IMR-90 (cell line): ENCODE data around the gene DIAPH2. TPM values are rescaled to one million over a fixed set of nuclear protein-coding genes. Genes with fewer than 3 reads are reported as not detected.

Source experiments
- ATAC-seq: fragments of 200-7000 bp; cut with Tn5 transposase; 2 replicates; pipeline ENCODE4 v1.9.1; 2020; ENCODE audit warnings: low read depth, mild to moderate bottlenecking, moderate library complexity
- BruUV-seq: library from RNA; stranded (reverse); fragments of 400-500 nt; replicated peaks from 2 replicates; lab custom pipeline; 2021; lab: Mats Ljungman, UMichigan
- CTCF ChIA-PET: fragments of 300-600 bp; formaldehyde crosslinking; extraction: SDS; loops from one replicate; lab custom pipeline; 2021; ENCODE audit warnings: antibody characterized with exemption; lab: Yijun Ruan, JAX
- POLR2A ChIA-PET: fragments of 300-600 bp; sonication (Branson Sonifier 250); formaldehyde crosslinking; loops from one replicate; lab custom pipeline; 2022; ENCODE audit warnings: antibody characterized with exemption; ENCODE audit not compliant: unreplicated experiment; lab: Charles Lee
- DNase-seq: peaks from one replicate; pipeline ENCODE4 v3.0.0; 2013
- H2AFZ ChIP-seq: replicated peaks from 2 replicates; pipeline ENCODE3; 2013; ENCODE audit warnings: low read length, mild to moderate bottlenecking; ENCODE audit not compliant: poor library complexity
- H2AK5ac ChIP-seq: 2 replicates; pipeline ENCODE4 v1.6.1; 2013; ENCODE audit warnings: low read depth, low read length, inconsistent platforms
- H2AK9ac ChIP-seq: replicated peaks from 2 replicates; pipeline ENCODE3; 2013; ENCODE audit warnings: mild to moderate bottlenecking, low read depth, low read length, moderate library complexity; ENCODE audit not compliant: poor library complexity
- H2BK120ac ChIP-seq: 2 replicates; pipeline ENCODE4 v1.6.1; 2013; ENCODE audit warnings: low read depth, low read length, inconsistent platforms
- H2BK15ac ChIP-seq: 3 replicates; pipeline ENCODE4 v1.6.1; 2013; ENCODE audit warnings: low read depth, low read length, inconsistent platforms
- H2BK20ac ChIP-seq: 2 replicates; pipeline ENCODE4 v1.6.1; 2013; ENCODE audit warnings: low read depth, mild to moderate bottlenecking, inconsistent platforms, low read length, moderate library complexity
- H2BK5ac ChIP-seq: 2 replicates; pipeline ENCODE4 v1.6.1; 2013; ENCODE audit warnings: mild to moderate bottlenecking, low read depth, low read length, inconsistent platforms; ENCODE audit not compliant: poor library complexity, severe bottlenecking
- H3K14ac ChIP-seq: replicated peaks from 2 replicates; pipeline ENCODE4 v1.6.1; 2013; ENCODE audit warnings: low read depth, low read length, inconsistent platforms
- H3K18ac ChIP-seq: 2 replicates; pipeline ENCODE4 v1.6.1; 2013; ENCODE audit warnings: low read depth, low read length, control low read depth
- H3K23ac ChIP-seq: 2 replicates; pipeline ENCODE4 v1.6.1; 2013; ENCODE audit warnings: low read depth, low read length, inconsistent platforms
- H3K27ac ChIP-seq: 2 replicates; pipeline ENCODE4 v1.5.1; 2013; ENCODE audit warnings: mild to moderate bottlenecking, control low read depth, low read length; ENCODE audit not compliant: insufficient read depth
- H3K27me3 ChIP-seq: 2 replicates; pipeline ENCODE4 v1.6.1; 2013; ENCODE audit warnings: low read length; ENCODE audit not compliant: control insufficient read depth, insufficient read depth
- H3K36me3 ChIP-seq: 2 replicates; pipeline ENCODE4 v1.6.1; 2013; ENCODE audit warnings: low read length, mixed read lengths; ENCODE audit not compliant: control insufficient read depth, insufficient read depth
- H3K4ac ChIP-seq: 2 replicates; pipeline ENCODE4 v1.6.1; 2013; ENCODE audit warnings: low read depth, low read length, inconsistent platforms
- H3K4me1 ChIP-seq: 2 replicates; pipeline ENCODE4 v1.6.1; 2013; ENCODE audit warnings: low read length, mixed read lengths; ENCODE audit not compliant: control insufficient read depth, insufficient read depth
- H3K4me2 ChIP-seq: 2 replicates; pipeline ENCODE4 v1.6.1; 2013; ENCODE audit warnings: low read depth, mild to moderate bottlenecking, control low read depth, low read length, moderate library complexity
- H3K4me3 ChIP-seq: 2 replicates; pipeline ENCODE4 v1.5.1; 2013; ENCODE audit warnings: low read depth, mild to moderate bottlenecking, control low read depth, low read length, moderate library complexity; ENCODE audit not compliant: insufficient read depth
- H3K56ac ChIP-seq: 2 replicates; pipeline ENCODE4 v1.6.1; 2013; ENCODE audit warnings: low read length, inconsistent platforms; ENCODE audit not compliant: insufficient read depth; ENCODE audit errors: extremely low read depth
- H3K79me1 ChIP-seq, 2 experiments: 2 replicates each; pipeline ENCODE4 v1.6.1; 2013; ENCODE audit warnings: low read length in 2 of 2, inconsistent platforms in 1 of 2, low read depth in 1 of 2
- H3K9ac ChIP-seq: 2 replicates; pipeline ENCODE4 v1.6.1; 2013; ENCODE audit warnings: low read depth, low read length, control low read depth
- H3K9me1 ChIP-seq: 2 replicates; pipeline ENCODE4 v1.6.1; 2013; ENCODE audit warnings: low read length, inconsistent platforms; ENCODE audit not compliant: insufficient read depth
- H3K9me3 ChIP-seq: 2 replicates; pipeline ENCODE4 v1.6.1; 2013; ENCODE audit warnings: low read length; ENCODE audit not compliant: control insufficient read depth, insufficient read depth
- H4K20me1 ChIP-seq: 2 replicates; pipeline ENCODE4 v1.6.1; 2013; ENCODE audit warnings: low read length, inconsistent platforms; ENCODE audit not compliant: insufficient read depth
- H4K5ac ChIP-seq: 2 replicates; pipeline ENCODE4 v1.6.1; 2013; ENCODE audit warnings: mild to moderate bottlenecking, low read depth, low read length, control low read depth
- H4K8ac ChIP-seq, 2 experiments: 2 replicates each; pipeline ENCODE4 v1.6.1; 2013; ENCODE audit warnings: low read depth in 2 of 2, low read length in 2 of 2, control low read depth in 1 of 2, inconsistent platforms in 1 of 2
- H4K91ac ChIP-seq: 2 replicates; pipeline ENCODE4 v1.6.1; 2013; ENCODE audit warnings: low read depth, low read length, inconsistent platforms; ENCODE audit not compliant: insufficient read depth
- BHLHE40 ChIP-seq: fragments of 150-350 bp; IDR thresholded peaks from 2 replicates; pipeline ENCODE4 v1.6.1; 2016; ENCODE audit warnings: mild to moderate bottlenecking, low read depth, low read length
- CEBPB ChIP-seq: IDR thresholded peaks from 2 replicates; pipeline ENCODE4 v1.6.1; 2012; ENCODE audit warnings: low read depth, low read length, improper control_type of control experiment
- CTCF ChIP-seq: conservative IDR thresholded peaks from 2 replicates; pipeline ENCODE4 v1.5.1; 2012; ENCODE audit warnings: mild to moderate bottlenecking, low read depth, low read length, improper control_type of control experiment
- ELK1 ChIP-seq: fragments of 150-350 bp; IDR thresholded peaks from 2 replicates; pipeline ENCODE4 v1.6.1; 2016; ENCODE audit warnings: low read depth, mild to moderate bottlenecking, low read length, moderate library complexity, borderline replicate concordance
- MAFK ChIP-seq: IDR thresholded peaks from 2 replicates; pipeline ENCODE4 v1.6.1; 2012; ENCODE audit warnings: low read depth, low read length, improper control_type of control experiment
- MAZ ChIP-seq: IDR thresholded peaks from 2 replicates; pipeline ENCODE4 v1.6.1; 2012; ENCODE audit warnings: low read depth, mild to moderate bottlenecking, low read length, improper control_type of control experiment, moderate library complexity, borderline replicate concordance
- MXI1 ChIP-seq: IDR thresholded peaks from 2 replicates; pipeline ENCODE4 v1.6.1; 2012; ENCODE audit warnings: low read depth, mild to moderate bottlenecking, low read length, moderate library complexity, borderline replicate concordance
- NFE2L2 ChIP-seq: fragments of 150-350 bp; IDR thresholded peaks from 2 replicates; pipeline ENCODE4 v1.6.1; 2016; ENCODE audit warnings: low read depth, mild to moderate bottlenecking, low read length
- POLR2A ChIP-seq: IDR thresholded peaks from 2 replicates; pipeline ENCODE4 v1.6.1; 2012; ENCODE audit warnings: mild to moderate bottlenecking, low read depth, low read length
- RAD21 ChIP-seq: IDR thresholded peaks from 2 replicates; pipeline ENCODE4 v1.6.1; 2012; ENCODE audit warnings: low read length, improper control_type of control experiment
- RCOR1 ChIP-seq: IDR thresholded peaks from 2 replicates; pipeline ENCODE4 v1.6.1; 2012; ENCODE audit warnings: mild to moderate bottlenecking, low read length, improper control_type of control experiment; ENCODE audit not compliant: insufficient replicate concordance
- RFX5 ChIP-seq: IDR thresholded peaks from 2 replicates; pipeline ENCODE4 v1.8.0; 2012; ENCODE audit warnings: low read depth, mild to moderate bottlenecking, low read length, moderate library complexity
- SMC3 ChIP-seq: fragments of 150-350 bp; IDR thresholded peaks from 2 replicates; pipeline ENCODE4 v1.6.1; 2016; ENCODE audit warnings: low read depth, mild to moderate bottlenecking, antibody characterized with exemption, low read length, moderate library complexity
- USF2 ChIP-seq: fragments of 150-350 bp; IDR thresholded peaks from 2 replicates; pipeline ENCODE4 v1.6.1; 2017; ENCODE audit warnings: mild to moderate bottlenecking, antibody characterized with exemption, low read length, low read depth
- WGBS, 2 experiments: methylation state at CpG; one replicate each; pipeline versions ENCODE4 v1.1.5 to v1.1.7; 2013; ENCODE audit warnings: missing lambda C conversion rate in 2 of 2; ENCODE audit not compliant: insufficient read length in 1 of 2; ENCODE audit errors: extremely low coverage in 2 of 2; 5-methylcytosine and 5-hydroxymethylcytosine counted together
- dilution Hi-C: fragments of 300-500 bp; cut with HindIII; formaldehyde crosslinking; loops from one replicate; pipeline ENCODE4 v1.14.3; 2018; ENCODE audit warnings: low sequenced_read_pairs; ENCODE audit not compliant: unreplicated experiment
- in situ Hi-C: fragments of 300-500 bp; cut with MboI; formaldehyde crosslinking; loops from 3 replicates; pipeline ENCODE4 v1.14.3; 2019; ENCODE audit warnings: low sequenced_read_pairs, inconsistent platforms, mixed read lengths
- intact Hi-C: fragments of 100-400 bp; cut with micrococcal nuclease; formaldehyde crosslinking; loops from 2 replicates; pipeline ENCODE4 v1.10.0; 2022
- polyA plus RNA-seq, 3 experiments: library from polyadenylated mRNA; depleted of rRNA; stranded (reverse); fragments of >200 nt; gene quantifications; 2 replicates each; pipeline ENCODE4 v1.2.3, GENCODE V29; 2012; ENCODE audit warnings: low replicate concordance in 1 of 3
- total RNA-seq: library from RNA; depleted of rRNA; stranded (reverse); fragments of >200 nt; gene quantifications from 2 replicates; pipeline ENCODE4 v1.2.3, GENCODE V29; 2012

DIAPH2 gene
- total and polyA plus RNA-seq, 2 of the 4 experiments (the other 2 are of a cell fraction), result 3.6 to 19.9 TPM

GRCh38 chrX:97030947-97031346 lies 346.3 kb downstream of the DIAPH2 start:
- H3K23ac ChIP-seq, result no peak overlapping the region
- intact Hi-C loops (no loop called here), dilution Hi-C loops (no loop called here), in situ Hi-C loops (no loop called here)
- no peak overlapping the region for H3K4ac ChIP-seq
- H3K56ac ChIP-seq, result no peak overlapping the region
- H4K8ac ChIP-seq, result no peak overlapping the region
- no peaks in the 10 kb centered on the region for H3K27me3 ChIP-seq
- ATAC-seq (no peak), DNase-seq (no peak)
- H3K9ac ChIP-seq, result no peak overlapping the region
- BruUV-seq, result no TSS peak
- H2AK9ac ChIP-seq, result no peak overlapping the region
- WGBS, 2 experiments, result 80% methylated on average over 1 of the region's 1 CpG; no CpG with 5 or more reads in 1 of the 2 experiments
- no peak overlapping the region for H2BK20ac ChIP-seq
- H3K4me3 ChIP-seq, result no peak overlapping the region
- no peak overlapping the region for H2AFZ ChIP-seq
- TF ChIP-seq RCOR1 (no peak), MAFK (no peak), ELK1 (no peak), NFE2L2 (no peak), USF2 (no peak), MXI1 (no peak), POLR2A (no peak), RFX5 (no peak), SMC3 (no peak), CTCF (no peak), RAD21 (no peak), BHLHE40 (no peak), MAZ (no peak), CEBPB (no peak)
- no peaks in the 10 kb centered on the region for H3K9me3 ChIP-seq
- H4K5ac ChIP-seq, result no peak overlapping the region
- H4K20me1 ChIP-seq, result no peaks in the 10 kb centered on the region
- no peaks in the 10 kb centered on the region for H3K79me1 ChIP-seq
- H2BK120ac ChIP-seq, result no peak overlapping the region
- H2AK5ac ChIP-seq, result no peak overlapping the region
- H3K4me2 ChIP-seq, result no peak overlapping the region
- H3K9me1 ChIP-seq, result no peaks in the 10 kb centered on the region
- H3K36me3 ChIP-seq, result no peaks in the 10 kb centered on the region
- H3K18ac ChIP-seq, result no peak overlapping the region
- H3K4me1 ChIP-seq, result no peaks in the 10 kb centered on the region
- CTCF ChIA-PET, result no interaction called here
- H4K91ac ChIP-seq, result no peak overlapping the region
- POLR2A ChIA-PET, result no interaction called here
- no peak overlapping the region for H2BK5ac ChIP-seq
- H3K14ac ChIP-seq, result no peak overlapping the region
- no peak overlapping the region for H2BK15ac ChIP-seq
- no peak overlapping the region for H3K27ac ChIP-seq
